GM12864 (cell line): ENCODE results near the gene RPGRIP1.

ENCODE experiments used
- DNase-seq: peaks from one replicate; pipeline ENCODE4 v3.0.0-alpha.2; 2011; ENCODE audit warnings: low read depth
- H3K4me3 ChIP-seq: 2 replicates; pipeline ENCODE4 v1.5.1; 2011; ENCODE audit warnings: mild to moderate bottlenecking, low read depth, low read length, control low read depth
- TF ChIP-seq, protein P1 (sequence below): IDR thresholded peaks from 2 replicates; pipeline ENCODE4 v1.5.1; 2011; ENCODE audit warnings: low read depth, mild to moderate bottlenecking, moderate library complexity, low read length, control low read depth, inconsistent platforms; ENCODE audit errors: missing control alignments

Gene RPGRIP1

DNA sequence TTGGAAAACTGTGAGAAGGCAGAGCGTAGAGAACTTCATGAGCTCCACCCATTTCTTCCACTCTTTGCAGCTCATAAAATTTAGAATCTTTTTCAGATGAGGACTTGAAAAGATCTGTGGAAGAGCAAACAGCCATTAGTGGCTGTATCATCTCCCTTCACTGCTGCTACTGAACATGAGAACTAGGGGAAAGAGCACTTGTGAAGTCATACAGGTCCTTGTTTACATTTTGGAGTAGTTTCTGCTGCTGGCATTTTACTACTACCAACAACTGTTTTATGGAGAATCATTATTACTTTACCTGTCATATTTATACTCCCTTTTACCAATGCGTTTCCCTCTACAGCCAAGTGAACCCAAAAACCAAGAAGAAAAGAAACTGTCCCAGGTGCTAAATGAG, 41.0 kb downstream of the RPGRIP1 start:
- DNase-seq = no peak
- TF ChIP-seq, protein P1, sequence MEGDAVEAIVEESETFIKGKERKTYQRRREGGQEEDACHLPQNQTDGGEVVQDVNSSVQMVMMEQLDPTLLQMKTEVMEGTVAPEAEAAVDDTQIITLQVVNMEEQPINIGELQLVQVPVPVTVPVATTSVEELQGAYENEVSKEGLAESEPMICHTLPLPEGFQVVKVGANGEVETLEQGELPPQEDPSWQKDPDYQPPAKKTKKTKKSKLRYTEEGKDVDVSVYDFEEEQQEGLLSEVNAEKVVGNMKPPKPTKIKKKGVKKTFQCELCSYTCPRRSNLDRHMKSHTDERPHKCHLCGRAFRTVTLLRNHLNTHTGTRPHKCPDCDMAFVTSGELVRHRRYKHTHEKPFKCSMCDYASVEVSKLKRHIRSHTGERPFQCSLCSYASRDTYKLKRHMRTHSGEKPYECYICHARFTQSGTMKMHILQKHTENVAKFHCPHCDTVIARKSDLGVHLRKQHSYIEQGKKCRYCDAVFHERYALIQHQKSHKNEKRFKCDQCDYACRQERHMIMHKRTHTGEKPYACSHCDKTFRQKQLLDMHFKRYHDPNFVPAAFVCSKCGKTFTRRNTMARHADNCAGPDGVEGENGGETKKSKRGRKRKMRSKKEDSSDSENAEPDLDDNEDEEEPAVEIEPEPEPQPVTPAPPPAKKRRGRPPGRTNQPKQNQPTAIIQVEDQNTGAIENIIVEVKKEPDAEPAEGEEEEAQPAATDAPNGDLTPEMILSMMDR = no peak

DNA sequence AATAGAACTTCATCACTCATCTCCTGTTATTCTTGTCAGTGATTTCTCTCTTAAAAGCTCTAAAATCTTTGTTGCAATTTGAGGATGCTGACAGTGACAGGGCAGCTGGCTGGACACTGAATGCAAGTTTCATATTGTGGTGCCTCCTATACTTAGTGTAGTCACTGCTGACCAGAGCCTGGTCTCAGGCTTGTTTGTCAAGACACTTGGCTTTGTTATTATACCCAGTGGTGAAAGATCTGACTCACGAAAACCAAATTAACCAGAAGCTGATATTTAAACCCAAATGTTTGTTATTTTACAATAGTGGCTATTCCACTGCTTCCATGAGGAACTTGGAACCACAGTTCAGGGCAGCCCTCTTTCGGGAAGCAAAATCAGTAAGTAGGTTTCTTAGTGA, 42.8 kb downstream of the RPGRIP1 start:
- no peak overlapping the region for H3K4me3 ChIP-seq
- TF ChIP-seq, protein P1 = no peak
- no peak for DNase-seq

More for the DNA sequence above, 41.0 kb downstream of the RPGRIP1 start:
- no peak overlapping the region for H3K4me3 ChIP-seq

DNA sequence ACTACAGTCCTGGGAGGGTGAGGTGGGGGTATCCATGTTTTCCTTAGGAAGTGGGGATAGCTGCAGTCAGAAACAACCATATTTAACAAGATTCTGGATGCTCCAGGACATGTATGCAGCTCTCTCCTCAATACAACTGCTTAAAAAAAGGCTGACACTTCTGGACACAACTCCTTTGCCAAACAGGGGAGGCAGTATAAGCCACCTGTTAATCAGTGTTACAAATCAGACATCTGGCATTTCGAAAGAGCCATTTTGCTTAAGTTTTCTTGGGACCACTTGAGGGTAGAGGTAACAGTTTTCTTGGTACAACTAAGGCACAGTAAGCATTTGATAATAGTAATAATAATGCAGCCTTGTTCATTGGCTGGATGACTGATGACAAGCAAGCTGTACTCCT, 47.1 kb downstream of the RPGRIP1 start:
- H3K4me3 ChIP-seq = no peak overlapping the region
- TF ChIP-seq, protein P1 = no peak
- DNase-seq = no peak
